Measurements from ENCODE around the gene MAGED4B.
"Not testable (repeated sequence)": the region's sequence is repeated elsewhere in the genome, so short reads cannot be mapped to it uniquely, and the experiment has no call there.

GRCh38 chrX:52042288-52042687 lies 26.7 kb downstream of the MAGED4B start:
- TF ChIP-seq, protein P1, sequence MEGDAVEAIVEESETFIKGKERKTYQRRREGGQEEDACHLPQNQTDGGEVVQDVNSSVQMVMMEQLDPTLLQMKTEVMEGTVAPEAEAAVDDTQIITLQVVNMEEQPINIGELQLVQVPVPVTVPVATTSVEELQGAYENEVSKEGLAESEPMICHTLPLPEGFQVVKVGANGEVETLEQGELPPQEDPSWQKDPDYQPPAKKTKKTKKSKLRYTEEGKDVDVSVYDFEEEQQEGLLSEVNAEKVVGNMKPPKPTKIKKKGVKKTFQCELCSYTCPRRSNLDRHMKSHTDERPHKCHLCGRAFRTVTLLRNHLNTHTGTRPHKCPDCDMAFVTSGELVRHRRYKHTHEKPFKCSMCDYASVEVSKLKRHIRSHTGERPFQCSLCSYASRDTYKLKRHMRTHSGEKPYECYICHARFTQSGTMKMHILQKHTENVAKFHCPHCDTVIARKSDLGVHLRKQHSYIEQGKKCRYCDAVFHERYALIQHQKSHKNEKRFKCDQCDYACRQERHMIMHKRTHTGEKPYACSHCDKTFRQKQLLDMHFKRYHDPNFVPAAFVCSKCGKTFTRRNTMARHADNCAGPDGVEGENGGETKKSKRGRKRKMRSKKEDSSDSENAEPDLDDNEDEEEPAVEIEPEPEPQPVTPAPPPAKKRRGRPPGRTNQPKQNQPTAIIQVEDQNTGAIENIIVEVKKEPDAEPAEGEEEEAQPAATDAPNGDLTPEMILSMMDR (conservative IDR thresholded peaks at IDR 0.05; ENCODE audit: low read depth, low read length): not testable (repeated sequence)
- TF ChIP-seq CEBPB (IDR thresholded peaks at IDR 0.05; ENCODE audit: low read depth, low read length); MAFK (IDR thresholded peaks at IDR 0.05; ENCODE audit: low read depth, low read length); POLR2A (IDR thresholded peaks at IDR 0.05; ENCODE audit: low read depth, low read length); CHD1 (IDR thresholded peaks at IDR 0.05; ENCODE audit: low read depth, low read length); RAD21 (IDR thresholded peaks at IDR 0.05; ENCODE audit: low read length); MXI1 (IDR thresholded peaks at IDR 0.05; ENCODE audit: borderline replicate concordance, low read depth, low read length); SMC3 (IDR thresholded peaks at IDR 0.05; ENCODE audit: low read depth, low read length); FOS (IDR thresholded peaks at IDR 0.05; ENCODE audit: low read depth, low read length); USF2 (IDR thresholded peaks at IDR 0.05; ENCODE audit: low read depth, low read length); ELK1 (IDR thresholded peaks at IDR 0.05; ENCODE audit: borderline replicate concordance, low read depth, low read length): not testable (repeated sequence)
